ENCODE results near the gene SLC4A4. TPM values are rescaled to one million over a fixed set of nuclear protein-coding genes. Genes with fewer than 3 reads are reported as not detected.
A peak's percentile ranks its signal among the peaks of the same experiment; 100 is the strongest.

Gene SLC4A4
- total RNA-seq, 1 donor from 2014 or later: 24.6 TPM

DNA sequence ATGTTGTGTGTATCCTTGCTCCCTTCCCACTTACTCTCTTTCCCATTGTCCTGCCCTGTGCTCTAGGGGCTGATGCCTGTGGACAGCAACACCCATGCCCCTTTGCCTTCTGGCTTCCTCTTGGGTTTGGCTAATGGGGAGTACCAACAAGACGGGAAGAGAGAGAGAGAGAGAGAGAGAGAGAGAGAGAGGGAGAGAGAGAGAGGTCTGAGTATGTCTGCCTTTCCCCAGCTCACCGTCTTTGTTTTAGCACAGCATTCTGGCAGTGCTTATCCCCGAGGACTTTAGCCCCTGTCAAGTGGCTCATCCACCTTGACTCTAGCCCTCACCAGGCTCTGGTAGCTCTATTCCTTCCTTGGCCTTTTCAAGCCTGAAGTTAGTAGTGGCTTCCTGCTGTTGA lies 128.0 kb downstream of the SLC4A4 start:
- DNase-seq (ENCODE audit: low spot score) (no peak), ATAC-seq (no peak)

DNA sequence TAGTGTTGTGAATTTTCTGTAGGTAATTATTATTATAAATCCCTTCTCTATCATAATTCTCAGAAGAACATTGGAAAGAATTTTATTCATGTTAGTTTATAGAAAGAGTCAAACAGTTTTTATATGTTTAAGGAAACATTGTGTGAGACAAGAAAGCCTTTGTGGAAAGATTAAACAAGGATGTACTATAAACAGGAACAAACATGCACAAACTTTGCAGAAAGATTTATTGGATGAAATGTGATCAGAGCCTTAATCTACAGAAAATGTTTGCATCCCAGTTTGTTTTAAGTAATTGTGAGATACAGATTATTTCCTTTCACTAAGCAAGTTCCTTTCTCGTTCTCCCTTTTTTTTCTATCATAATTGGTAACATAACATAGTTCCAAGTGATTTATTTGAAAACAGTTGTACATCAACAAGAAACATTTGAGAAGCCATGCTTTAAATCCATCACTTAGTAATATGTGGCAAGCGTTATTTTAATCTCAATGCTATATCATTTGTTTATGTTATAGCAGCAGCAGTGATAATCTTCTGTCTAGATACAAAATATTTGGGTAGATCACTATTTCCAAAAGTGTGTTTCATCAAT lies 129.4 kb downstream of the SLC4A4 start:
- DNase-seq (ENCODE audit: low spot score) (no peak), ATAC-seq (no peak)

DNA sequence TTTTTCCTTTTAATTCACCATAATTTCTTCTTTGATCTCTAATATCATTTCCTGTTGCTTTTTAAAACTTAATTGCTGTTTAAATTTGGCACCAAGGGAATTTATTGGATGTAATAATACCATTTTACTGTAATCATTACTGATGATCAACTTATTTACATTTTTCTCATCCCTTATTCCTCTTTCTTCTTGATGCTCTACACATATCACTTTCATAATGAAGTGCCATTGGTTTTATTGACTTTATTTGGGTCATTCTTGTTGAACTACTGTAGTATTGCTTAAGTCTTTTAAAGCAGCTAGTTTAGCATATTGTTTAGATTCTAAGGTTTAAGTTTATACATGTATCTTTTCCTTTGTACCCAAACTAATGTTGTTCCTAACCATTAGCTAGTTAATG lies 130.7 kb downstream of the SLC4A4 start:
- no peak for DNase-seq (ENCODE audit: low spot score)
- ATAC-seq: no peak

DNA sequence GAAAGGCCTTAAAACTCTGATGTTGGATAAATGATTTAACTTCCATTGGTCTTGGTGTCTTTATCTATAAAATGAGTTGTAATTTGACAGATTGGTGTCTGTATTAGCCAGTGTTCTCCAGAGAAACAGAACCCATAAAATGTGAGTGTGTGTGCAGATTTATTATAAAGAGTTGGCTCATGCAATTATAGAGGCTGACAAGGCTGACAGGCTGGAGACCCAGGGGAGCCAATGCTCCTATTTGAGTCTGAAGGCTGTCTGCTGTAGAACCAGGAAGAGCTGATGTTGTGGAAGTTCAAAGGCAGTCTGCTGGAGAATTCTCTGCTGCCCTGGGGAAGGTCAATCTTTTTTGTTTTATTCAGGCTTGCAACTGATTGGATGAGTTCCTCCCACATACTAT lies 131.7 kb downstream of the SLC4A4 start:
- no peak for DNase-seq (ENCODE audit: low spot score)
- no peak for ATAC-seq

DNA sequence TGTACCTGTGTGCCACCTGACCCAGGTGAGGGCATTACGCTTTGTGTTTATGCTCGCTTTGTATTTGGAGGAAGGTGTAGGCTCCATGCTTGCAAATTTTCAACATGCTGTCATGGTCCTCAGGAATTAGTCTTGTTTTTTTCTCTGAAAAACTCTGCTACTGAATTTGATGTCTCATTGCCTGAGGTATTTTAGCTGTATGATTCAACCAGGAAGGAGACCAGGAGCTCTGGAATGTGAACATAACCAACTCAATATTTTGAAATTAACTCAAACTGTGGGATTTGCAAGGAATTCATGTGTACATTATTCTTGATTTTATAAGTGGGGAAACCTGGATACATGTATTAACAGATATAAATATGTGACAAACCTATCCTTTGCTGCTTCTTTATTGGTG lies 134.1 kb downstream of the SLC4A4 start:
- no peak for DNase-seq (ENCODE audit: low spot score)
- ATAC-seq: no peak

DNA sequence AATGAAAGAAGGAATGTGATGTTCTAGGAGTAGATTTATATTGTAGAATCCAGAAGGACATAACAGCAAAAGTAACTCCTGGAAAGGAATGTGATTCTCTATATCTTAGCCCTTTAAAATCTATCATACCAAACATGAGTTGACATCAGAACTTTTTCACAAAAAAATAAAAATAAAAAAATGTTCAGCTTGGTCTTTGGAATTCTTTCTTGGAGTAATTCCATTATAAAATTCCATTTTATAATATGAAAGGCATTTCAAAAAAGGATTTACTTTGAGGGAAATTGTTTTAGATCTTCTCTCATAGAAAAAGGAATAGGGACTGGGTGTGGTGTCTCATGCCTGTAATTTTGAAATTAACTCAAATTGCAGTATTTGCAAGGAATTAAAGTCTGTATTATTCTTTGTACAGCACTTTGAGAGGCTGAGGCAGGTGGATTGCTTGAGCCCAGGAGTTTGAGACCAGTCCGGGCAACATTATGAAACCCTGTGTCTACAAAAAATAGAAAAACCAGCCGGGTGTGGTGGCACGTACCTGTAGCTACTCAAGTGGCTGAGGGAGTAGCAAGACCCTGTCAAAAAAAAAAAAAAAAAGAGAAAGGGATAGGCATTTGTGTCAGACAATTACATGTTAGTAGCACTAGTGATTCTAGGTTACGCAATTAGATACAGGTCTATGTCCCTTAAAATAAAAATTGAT lies 134.9 kb downstream of the SLC4A4 start:
- ATAC-seq (no peak), DNase-seq (ENCODE audit: low spot score) (no peak)

DNA sequence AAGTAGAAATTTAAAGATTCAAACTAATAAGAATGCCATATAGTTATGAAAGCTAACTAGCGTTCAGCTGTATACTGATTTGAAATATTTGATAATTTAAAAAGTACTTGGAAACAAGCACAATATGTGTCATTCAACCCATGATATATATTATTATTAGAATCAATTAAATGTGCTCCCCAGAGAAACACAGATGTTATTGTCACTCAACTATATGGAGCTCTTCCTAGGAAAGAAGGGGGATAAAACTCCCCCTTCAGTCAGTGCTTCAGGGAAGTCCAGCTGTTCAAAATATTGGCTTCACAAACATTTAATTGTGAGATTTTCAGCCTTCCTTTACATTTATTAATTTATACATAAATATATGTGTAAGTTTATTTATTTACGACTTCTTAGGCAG lies 135.9 kb downstream of the SLC4A4 start:
- ATAC-seq (no peak), DNase-seq (ENCODE audit: low spot score) (no peak)

DNA sequence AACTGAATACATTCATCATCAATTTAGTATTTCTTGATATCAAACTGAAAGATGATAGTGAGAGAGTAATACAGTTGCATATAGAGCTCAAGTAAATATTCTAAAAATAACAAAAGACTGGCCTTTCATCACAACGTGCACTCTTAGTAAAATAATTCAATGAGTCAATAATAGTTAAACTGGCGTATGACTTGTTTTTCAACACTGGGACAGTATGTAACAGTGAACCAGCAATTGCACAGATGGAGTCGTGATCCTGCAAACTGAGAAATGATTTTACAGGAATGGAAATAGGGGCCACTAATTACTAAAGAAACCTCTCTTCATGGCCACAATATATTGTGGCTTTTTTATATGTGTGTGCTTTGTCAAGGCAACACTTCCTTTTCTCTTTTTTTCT lies 137.4 kb downstream of the SLC4A4 start:
- ATAC-seq: no peak
- DNase-seq (ENCODE audit: low spot score): no peak

DNA sequence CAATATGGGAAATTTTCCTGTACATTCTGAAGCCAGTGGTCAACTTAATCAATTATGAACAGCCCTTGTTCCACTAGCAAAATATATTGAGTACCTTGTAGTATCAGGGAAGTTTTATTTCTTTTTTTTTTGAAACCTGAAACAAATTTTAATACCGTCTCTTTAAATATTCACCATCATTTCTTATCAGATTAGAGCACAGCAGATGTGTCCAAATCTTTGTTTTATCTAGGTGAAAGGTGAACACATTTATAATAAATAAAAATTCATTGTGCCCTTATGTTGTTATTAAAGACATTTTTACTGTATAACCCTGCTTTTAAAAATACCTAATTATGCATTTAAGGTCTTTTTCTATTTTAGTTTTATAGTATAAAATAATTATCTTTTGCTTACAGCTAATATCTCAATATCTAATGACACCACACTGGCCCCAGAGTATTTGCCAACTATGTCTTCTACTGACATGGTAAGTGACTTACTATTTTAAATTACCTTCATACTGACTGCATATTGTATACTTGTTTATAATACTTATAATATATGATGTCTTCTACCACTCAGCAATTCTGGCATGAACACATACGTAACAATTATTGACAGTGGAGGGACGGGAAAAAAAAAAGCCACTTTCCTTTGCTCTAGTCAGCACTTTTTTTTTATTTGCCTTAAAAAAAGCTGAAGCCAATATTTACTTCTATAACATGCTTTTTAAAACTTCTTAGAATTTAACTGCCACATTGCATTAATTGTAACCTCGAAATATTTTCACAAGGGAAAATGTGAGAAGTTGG lies 147.9 kb downstream of the SLC4A4 start:
- ATAC-seq (peak; percentile 60), DNase-seq (ENCODE audit: low spot score) (no peak)

DNA sequence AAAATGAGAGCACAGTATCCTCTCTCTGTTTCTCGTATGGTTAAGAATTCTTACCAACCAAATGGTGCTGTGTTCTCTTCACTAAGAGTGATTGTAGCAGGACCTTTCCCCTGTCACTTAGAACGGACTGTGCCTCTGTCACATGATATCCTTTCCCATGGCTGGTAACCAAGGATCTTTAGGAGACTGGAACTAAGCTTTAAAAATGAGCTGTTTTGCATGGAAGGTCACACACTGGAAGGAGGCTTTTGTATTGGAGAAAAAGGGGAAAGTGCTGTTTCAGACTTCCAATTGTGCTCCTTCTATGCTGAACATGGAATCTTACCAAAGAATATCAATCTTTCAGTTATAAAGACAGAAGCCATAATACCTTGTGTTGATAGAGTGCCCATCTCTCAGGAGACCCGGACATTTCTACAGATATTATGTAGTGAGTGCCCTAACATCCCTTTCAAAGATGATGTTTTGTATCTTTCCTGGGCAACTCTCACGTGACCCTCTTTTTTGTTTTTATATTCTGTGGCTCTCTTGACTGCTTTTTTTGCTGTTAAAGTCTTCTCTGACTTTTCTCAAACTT lies 148.6 kb downstream of the SLC4A4 start:
- DNase-seq (ENCODE audit: low spot score) (peak; percentile 61), ATAC-seq (peak; percentile 95)

DNA sequence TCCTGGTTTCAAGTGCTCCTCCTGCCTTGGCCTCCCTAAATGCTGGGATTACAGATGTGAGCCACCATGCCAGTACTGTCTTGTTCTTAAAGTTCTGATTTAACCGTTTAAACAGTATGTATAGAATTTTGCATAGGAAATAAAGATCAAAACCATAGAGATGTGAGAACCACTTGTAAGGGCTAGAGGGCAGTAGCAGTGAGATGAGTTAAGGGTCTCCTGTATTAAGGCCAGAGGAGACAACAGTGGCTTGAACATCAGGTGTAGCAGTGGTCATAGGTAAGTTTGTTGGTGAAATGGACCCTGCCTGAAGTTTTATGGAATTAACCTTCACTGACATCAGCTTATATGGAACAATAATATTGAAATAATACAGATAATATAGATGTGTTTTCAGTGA lies 155.7 kb downstream of the SLC4A4 start:
- DNase-seq (ENCODE audit: low spot score): no peak
- ATAC-seq: no peak

DNA sequence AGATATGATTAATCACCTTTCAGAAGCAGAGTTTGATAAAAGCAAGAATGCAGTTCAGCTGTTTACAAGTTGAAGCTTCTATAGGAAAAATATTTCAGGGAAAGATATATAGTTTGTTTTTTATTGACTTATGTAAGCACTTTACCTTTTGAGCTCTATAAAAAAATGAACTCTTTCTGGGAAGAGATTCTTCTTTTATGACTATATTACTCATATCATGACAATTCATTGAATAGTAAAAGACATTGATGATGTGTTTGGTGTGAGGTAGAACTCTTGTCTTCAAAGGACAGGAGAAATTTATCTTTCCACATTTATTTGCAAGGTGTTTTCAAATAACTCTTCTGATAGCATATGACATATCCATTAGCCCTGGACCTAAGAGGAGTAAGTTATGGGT lies 156.6 kb downstream of the SLC4A4 start:
- ATAC-seq (no peak), DNase-seq (ENCODE audit: low spot score) (no peak)

DNA sequence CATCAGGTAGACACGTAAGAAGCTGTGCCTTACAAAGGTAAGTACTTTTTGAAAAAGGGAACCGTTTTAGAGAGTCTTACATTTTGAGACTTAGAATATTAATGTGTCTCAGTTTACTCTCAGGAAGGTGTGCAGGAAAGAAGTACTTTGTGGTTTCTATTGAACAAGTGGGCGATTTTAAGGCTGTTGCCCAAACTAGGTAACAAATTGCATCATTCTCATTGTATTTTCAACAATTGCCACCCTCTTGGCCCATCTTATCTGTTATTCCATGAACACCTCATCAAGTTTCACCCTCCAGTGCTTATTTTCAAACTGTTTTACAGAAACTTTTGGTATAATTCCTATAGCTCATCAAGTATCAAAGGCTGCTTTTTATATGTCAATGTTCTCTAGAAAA lies 158.3 kb downstream of the SLC4A4 start:
- ATAC-seq (no peak), DNase-seq (ENCODE audit: low spot score) (no peak)

DNA sequence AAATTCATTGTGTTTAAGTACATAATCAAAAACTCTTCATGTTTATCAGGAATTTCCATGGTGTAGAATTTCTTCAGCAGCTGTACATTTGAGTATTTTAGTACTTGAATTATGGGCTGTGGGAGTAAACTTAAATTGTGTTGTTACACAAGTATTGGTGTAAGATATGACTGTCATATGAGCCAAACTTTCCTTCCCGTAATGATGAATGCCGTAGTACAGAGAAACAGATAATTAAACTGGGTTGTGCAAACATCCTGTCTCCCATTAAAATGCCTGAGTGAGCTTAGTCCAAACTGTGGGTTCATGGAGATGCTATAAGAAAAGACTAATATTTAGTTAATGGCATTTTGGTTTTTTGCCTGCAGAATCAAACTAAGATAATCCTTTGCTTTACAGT lies 159.2 kb downstream of the SLC4A4 start:
- peak; percentile 56 for ATAC-seq
- DNase-seq (ENCODE audit: low spot score): no peak

DNA sequence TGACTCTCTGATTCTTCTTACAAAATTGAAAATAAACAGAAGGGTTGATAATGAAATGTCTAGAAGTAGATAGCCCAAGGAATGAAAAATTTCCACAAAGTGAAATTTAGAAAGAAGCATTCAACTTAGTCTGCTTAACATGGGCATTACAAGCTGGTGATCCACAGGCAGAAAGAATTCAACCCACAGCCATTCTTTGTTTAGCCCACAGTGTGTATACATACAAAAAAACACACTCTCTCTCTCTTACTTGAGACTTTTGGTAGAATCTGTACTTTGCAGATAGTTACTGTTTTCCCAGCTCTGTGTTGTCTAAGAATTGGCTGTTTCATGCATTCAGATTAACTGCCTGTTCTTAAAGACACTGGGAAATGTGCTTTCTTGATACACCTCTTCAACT lies 159.8 kb downstream of the SLC4A4 start:
- ATAC-seq: no peak

DNA sequence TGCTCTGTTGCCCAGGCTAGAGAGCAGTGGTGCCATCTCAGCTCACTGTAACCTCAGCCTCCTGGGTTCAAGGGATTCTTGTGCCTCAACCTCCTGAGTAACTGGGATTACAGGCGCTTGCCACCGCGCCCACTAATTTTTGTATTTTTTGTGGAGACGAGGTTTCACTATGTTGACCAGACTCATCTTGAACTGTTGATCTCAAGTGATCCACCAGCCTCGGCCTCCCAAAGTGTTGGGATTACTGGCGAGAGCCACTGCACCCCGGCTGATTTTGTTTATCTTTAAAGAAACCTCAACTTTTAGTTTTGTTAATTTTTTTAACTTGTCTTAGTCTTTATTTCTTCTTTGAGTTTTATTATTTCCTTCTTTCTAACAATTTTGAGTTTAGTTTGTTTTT lies 163.2 kb downstream of the SLC4A4 start:
- no peak for DNase-seq (ENCODE audit: low spot score)
- ATAC-seq: no peak

More for the DNA sequence above, 159.8 kb downstream of the SLC4A4 start:
- no peak for DNase-seq (ENCODE audit: low spot score)

DNA sequence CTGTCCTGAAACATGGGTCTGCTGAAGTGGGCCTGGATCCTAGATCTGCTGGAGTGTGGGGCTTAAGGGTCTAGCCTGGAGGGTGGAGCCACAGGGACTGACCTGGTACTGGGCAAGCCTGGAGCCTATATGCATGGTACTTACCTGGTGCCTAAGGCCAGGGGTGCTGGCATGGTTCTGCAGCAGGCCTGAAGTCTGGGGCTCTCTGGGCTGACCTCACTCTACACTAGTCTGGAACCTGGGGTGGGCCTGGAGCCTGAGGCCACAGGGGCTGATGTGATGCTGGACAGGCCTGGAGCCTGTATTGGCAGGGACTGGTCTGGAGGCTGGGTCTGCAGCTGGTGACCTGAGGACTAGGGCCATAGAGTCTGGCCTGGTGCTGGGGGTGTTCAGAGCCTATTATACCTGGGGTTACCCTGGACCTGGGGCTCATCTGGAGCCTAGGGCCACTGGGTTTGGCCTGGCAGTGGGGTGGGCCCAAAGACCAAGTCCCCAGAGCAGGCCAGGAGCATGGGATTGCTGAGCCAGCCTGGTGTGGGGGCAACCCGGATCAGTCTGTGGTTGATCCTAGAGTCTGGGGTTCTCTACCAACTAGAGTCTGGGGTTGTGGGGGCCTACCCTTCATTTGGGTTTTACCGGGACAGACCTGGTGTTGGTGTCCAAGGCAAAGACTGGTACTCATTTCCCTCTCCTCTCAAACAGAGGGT lies 179.6 kb downstream of the SLC4A4 start:
- DNase-seq (ENCODE audit: low spot score) (no peak), ATAC-seq (peak; percentile 17)

DNA sequence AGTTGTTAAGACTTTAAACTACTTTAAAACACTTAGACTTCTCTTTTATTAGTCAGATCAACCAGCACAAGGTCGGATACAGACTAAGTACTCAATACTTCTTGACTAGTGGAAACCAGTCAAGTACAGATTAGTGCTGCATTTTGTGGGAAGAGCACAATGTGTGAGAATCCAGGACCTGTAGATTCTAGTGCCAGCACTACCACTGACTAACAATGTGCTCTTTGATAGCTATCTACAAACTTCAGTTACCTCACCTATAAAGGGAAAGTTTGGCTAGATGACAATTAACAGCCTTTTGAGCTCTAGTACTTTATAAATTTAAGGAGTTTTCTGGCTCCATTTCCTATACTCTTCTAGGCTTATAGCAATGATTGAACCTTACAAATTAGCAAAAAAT lies 181.5 kb downstream of the SLC4A4 start:
- DNase-seq (ENCODE audit: low spot score) (no peak), ATAC-seq (no peak)

DNA sequence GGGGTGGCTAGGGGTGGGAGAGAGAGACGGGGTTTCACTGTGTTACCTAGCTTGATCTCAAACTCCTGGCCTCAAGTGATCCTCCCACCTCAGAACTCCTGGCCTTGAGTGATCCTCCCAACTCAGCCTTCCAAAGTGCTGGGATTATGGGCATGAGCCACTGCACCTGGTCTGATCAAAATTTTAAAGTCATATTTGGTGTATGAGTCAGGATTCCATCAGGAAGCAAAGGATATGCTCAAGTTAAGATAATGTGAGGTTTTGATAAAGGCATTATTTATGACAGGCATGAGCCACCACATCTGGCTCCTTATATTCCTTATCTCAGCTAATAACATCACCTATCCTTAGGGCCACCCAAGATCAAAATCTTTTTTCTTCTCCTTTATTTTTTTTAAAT lies 182.0 kb downstream of the SLC4A4 start:
- ATAC-seq (no peak), DNase-seq (ENCODE audit: low spot score) (no peak)

DNA sequence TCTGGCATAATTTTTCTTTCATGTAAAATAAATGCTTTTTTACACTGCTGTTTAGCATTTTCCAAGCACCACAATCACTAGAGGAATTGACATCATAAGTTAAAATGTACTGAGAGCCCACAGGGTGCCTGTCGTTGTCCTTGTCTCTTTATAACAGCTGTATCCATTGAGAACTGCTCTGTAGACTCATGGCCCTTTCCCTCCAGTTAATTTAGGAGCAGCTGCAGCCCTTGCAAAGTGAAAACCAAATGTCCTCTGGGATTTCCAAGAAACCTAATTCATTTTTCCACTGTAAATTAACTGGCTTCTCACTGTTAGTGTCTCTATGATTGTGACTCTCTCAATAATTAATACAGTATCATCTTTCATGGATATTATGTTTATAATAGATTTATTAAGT lies 185.9 kb downstream of the SLC4A4 start:
- no peak for ATAC-seq
- DNase-seq (ENCODE audit: low spot score): no peak

Data from left lobe of liver (tissue), 2 donors.